AG04450 (cell line): Measurements from ENCODE around the gene DOHH. TPM values are rescaled to one million over a fixed set of nuclear protein-coding genes. Genes with fewer than 3 reads are reported as not detected.

ENCODE experiments used
- CTCF ChIA-PET: fragments of 300-600, 350-600 bp; formaldehyde crosslinking; extraction: SDS; loops from one replicate; lab custom pipeline; 2022; ENCODE audit warnings: antibody characterized with exemption, inconsistent platforms; lab: Charles Lee
- POLR2A ChIA-PET: fragments of 350-600 bp; formaldehyde crosslinking; extraction: SDS; loops from one replicate; lab custom pipeline; 2021; ENCODE audit warnings: antibody characterized with exemption, inconsistent platforms; lab: Yijun Ruan, JAX
- DNase-seq: peaks from one replicate; pipeline ENCODE4 v3.0.0-alpha.2; 2011; ENCODE audit warnings: low read depth, low spot score
- H3K27ac ChIP-seq: one replicate; pipeline ENCODE4 v1.5.1; 2012; ENCODE audit warnings: low read depth, low read length, control low read depth
- H3K27me3 ChIP-seq: one replicate; pipeline ENCODE4 v1.6.0; 2012; ENCODE audit warnings: low read length; ENCODE audit not compliant: control insufficient read depth, insufficient read depth
- H3K4me3 ChIP-seq: 2 replicates; pipeline ENCODE4 v1.5.1; 2011; ENCODE audit warnings: mild to moderate bottlenecking, low read depth, low read length, control low read depth
- H3K9me3 ChIP-seq: 2 replicates; pipeline ENCODE4 v1.5.1; 2012; ENCODE audit warnings: low read length; ENCODE audit not compliant: control insufficient read depth, insufficient read depth
- polyA plus RNA-seq: library from polyadenylated mRNA; depleted of rRNA; stranded (reverse); fragments of >200 nt; gene quantifications from 2 replicates; pipeline ENCODE4 v1.2.3, GENCODE V29; 2011; rRNA removed
- small RNA-seq: library from RNA; depleted of rRNA; stranded (forward); fragments of <200 nt; gene quantifications from one replicate; pipeline ENCODE3, GENCODE V24; 2012; ENCODE audit warnings: low read depth; ENCODE audit not compliant: insufficient read length
- TF ChIP-seq, protein P1 (sequence below): IDR thresholded peaks from 2 replicates; pipeline ENCODE4 v1.5.1; 2011; ENCODE audit warnings: low read depth, low read length, control low read depth, inconsistent platforms

The DOHH gene
- polyA plus RNA-seq, 1 experiment: 3.4 TPM

DNA sequence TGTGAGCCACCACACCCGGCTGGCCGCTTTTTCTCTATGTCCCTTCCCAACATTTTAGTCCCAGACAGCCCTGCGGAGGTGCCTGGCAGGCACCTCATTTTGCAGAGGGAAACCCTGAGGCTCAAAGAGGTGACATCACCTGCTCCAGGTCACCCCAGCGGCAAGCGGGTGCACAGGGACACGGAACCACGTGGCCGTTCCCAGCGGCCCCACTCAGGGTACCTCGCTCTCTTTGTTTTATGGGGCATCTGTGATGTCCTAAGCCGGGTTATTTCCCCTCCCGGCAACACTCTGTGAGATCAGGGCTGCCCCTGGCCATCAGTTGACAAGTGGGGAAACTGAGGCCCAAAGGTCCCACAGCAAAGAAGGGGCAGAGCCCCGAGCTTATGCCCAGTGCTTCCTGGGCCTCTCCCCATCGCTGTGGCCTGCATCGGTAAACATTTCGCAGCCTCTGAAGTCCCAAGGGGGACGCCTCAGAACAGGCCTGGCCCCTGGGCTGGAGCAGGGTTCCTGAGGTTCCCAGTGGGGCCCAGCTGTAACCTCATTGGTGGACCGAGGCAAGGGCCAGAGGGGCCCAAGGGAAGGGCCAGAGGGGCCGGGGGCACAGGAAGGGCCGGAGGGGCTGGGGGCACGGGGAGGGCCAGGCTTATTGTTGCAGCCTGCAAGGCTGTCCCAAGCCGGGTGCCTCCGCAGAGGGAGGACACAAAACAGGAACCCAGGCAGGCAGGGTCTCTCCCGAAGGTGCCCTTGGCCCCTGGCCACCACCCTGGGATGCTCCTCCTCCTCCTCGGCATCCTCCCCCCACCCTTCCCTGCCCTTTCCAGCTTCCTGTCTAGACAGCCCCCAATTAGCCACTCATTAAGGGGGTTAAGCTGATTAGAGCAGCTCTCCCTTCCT, 59.1 kb downstream of the DOHH start:
- H3K9me3 ChIP-seq: no peaks in the 10 kb centered on the region; the same call in 1 of the 2 replicates
- CTCF ChIA-PET: interaction anchor here (0.6 to 0.7 kb wide), 2 partner anchors 56 to 91 kb away, joined by 3 read pairs; no protein-coding TSS in a partner anchor
- no peaks in the 10 kb centered on the region for H3K27me3 ChIP-seq
- peak overlapping the region; percentile 11 for H3K27ac ChIP-seq
- DNase-seq: no peak
- H3K4me3 ChIP-seq: no peak overlapping the region
- TF ChIP-seq, protein P1, sequence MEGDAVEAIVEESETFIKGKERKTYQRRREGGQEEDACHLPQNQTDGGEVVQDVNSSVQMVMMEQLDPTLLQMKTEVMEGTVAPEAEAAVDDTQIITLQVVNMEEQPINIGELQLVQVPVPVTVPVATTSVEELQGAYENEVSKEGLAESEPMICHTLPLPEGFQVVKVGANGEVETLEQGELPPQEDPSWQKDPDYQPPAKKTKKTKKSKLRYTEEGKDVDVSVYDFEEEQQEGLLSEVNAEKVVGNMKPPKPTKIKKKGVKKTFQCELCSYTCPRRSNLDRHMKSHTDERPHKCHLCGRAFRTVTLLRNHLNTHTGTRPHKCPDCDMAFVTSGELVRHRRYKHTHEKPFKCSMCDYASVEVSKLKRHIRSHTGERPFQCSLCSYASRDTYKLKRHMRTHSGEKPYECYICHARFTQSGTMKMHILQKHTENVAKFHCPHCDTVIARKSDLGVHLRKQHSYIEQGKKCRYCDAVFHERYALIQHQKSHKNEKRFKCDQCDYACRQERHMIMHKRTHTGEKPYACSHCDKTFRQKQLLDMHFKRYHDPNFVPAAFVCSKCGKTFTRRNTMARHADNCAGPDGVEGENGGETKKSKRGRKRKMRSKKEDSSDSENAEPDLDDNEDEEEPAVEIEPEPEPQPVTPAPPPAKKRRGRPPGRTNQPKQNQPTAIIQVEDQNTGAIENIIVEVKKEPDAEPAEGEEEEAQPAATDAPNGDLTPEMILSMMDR: no peak
- POLR2A ChIA-PET: no interaction called here

Small RNA genes within 50 kb of the gene (small RNA-seq; reads per million reads assigned to genes)
- gene RF00212: not detected

Other genes starting within 250 kb of the DOHH start
- 3.9 and 7.7 TPM in 2 replicates for gene NFIC, start 134.1 kb downstream of the DOHH start, polyA plus RNA-seq
- gene SMIM24, start 20.1 kb downstream of the DOHH start, polyA plus RNA-seq: 0.19 TPM in 1 of 2 replicates, not detected in the other
- not detected in 2 replicates for gene SMIM44, start 17.2 kb downstream of the DOHH start, polyA plus RNA-seq
- 21.2 and 31.3 TPM in 2 replicates for gene FZR1, start 5.6 kb upstream of the DOHH start, polyA plus RNA-seq
- not detected in 2 replicates for gene TEKTIP1, start 38.5 kb upstream of the DOHH start, polyA plus RNA-seq
- gene MFSD12, start 56.9 kb upstream of the DOHH start, polyA plus RNA-seq: 23.7 and 34.7 TPM in 2 replicates
- gene HMG20B, start 72.3 kb upstream of the DOHH start, polyA plus RNA-seq: 30.5 and 36.8 TPM in 2 replicates
- gene GIPC3, start 84.8 kb upstream of the DOHH start, polyA plus RNA-seq: 0.30 and 0.41 TPM in 2 replicates
- 0.84 and 0.99 TPM in 2 replicates for gene TBXA2R, start 106.2 kb upstream of the DOHH start, polyA plus RNA-seq
- gene CACTIN, start 126.1 kb upstream of the DOHH start, polyA plus RNA-seq: 9.3 and 11.2 TPM in 2 replicates
- gene PIP5K1C, start 199.8 kb upstream of the DOHH start, polyA plus RNA-seq: 10.3 and 17.2 TPM in 2 replicates
- gene TJP3, start 207.7 kb upstream of the DOHH start, polyA plus RNA-seq: not detected in 2 replicates